AG10803 (cell line): ENCODE results near the gene PRKCZ.

Experiments
- DNase-seq: peaks from one replicate; pipeline ENCODE4 v3.0.0; 2010; ENCODE audit warnings: low read depth
- H3K4me3 ChIP-seq: 2 replicates; pipeline ENCODE4 v1.5.1; 2011; ENCODE audit warnings: mild to moderate bottlenecking, low read length, control low read depth
- CTCF ChIP-seq: conservative IDR thresholded peaks from 2 replicates; pipeline ENCODE4 v1.5.1; 2011; ENCODE audit warnings: mild to moderate bottlenecking, low read length, control low read depth, inconsistent platforms

The PRKCZ gene

GRCh38 chr1:2212274-2212531 is 162.0 kb downstream of the PRKCZ start:
- peak overlapping the region; percentile 50 for H3K4me3 ChIP-seq
- no peak for DNase-seq
- TF ChIP-seq CTCF = no peak

GRCh38 chr1:2212532-2213491 is 162.6 kb downstream of the PRKCZ start:
- H3K4me3 ChIP-seq = peak overlapping the region; percentile 50
- peak; percentile 96 for DNase-seq

GRCh38 chr1:2213576-2214505 is 163.6 kb downstream of the PRKCZ start:
- DNase-seq = peak; percentile 93
- TF ChIP-seq CTCF = no peak
- peak overlapping the region; percentile 50 for H3K4me3 ChIP-seq

More at GRCh38 chr1:2212532-2213491, 162.6 kb downstream of the PRKCZ start:
- TF ChIP-seq CTCF = peak; percentile 53

GRCh38 chr1:2214541-2215241 is 164.5 kb downstream of the PRKCZ start:
- H3K4me3 ChIP-seq = no peak overlapping the region
- no peak for TF ChIP-seq CTCF
- DNase-seq = no peak

- no peak overlapping the region for H3K4me3 ChIP-seq
- TF ChIP-seq CTCF = no peak
- DNase-seq = no peak
These were observed 165.1 kb downstream of the PRKCZ start for GRCh38 chr1:2215329-2215728.

- no peak for TF ChIP-seq CTCF
These were observed 165.9 kb downstream of the PRKCZ start for GRCh38 chr1:2215909-2216766.

More at GRCh38 chr1:2215909-2216766, 165.9 kb downstream of the PRKCZ start:
- no peak for DNase-seq
- no peak overlapping the region for H3K4me3 ChIP-seq
